NCI-H146 treated with DMSO at 0.1 percent for 48 hours (cell line): ENCODE data around the gene KCNA4.
"Not testable (repeated sequence)": the region's sequence is repeated elsewhere in the genome, so short reads cannot be mapped to it uniquely, and the experiment has no call there.

ENCODE experiments used
- DNase-seq: peaks from one replicate; lab custom pipeline; 2025; ENCODE audit not compliant: unreplicated experiment; lab: John Stamatoyannopoulos, UW

Gene KCNA4

DNA sequence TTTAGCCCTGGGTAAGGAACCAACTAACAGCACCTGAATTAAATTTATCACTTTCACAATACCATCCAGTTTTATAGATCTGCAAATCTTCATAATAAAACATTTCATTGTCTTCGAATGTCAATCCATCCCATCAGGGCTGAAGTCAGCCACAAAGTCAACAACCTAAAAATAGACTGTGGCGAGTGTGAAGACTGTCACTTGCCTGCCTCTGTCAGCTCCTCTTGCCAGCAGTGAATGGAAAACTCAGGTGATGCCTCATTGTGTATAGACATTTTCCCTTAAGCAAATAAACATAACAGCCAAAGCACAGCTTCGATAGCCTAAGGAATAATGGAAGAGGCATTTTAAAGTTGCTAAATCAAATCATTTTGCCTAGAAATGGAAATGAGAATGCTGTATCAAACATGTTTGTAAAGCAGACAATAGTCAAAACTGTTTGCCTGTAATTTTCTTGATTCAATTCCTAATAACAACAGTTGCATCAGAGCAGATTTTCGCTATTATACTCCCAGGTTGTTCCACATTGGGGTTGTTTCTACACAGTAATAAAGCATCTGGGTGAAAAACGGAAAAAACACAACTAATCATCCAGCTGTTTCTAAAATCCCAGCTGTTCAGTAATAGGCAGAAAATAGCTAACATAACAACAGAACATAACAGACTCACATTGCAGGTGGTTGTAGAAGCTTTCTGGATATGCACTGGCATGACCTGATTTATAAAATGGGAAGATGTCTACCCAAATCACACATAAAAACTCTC is 15.7 kb downstream of the KCNA4 start:
- DNase-seq, result peak; percentile 66

DNA sequence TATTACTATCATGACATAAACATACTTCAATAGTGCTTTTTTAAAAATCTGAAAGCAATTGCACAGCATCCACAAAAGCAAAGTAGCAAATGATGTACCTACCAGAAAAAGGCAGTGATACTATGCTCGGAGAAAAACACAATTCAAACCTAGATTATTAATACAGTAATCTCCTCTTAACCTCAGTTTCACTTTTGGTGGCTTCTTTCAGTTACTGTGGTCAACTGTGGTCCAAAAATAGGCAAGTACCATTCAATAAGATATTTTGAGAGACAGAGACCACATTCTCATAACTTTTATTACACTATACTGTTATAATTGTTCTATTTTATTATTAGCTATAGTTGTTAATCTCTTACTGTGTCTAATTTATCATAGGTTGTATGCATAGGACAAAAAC is 20.8 kb downstream of the KCNA4 start:
- no peak for DNase-seq

GRCh38 chr11:29989174-29989970 is 27.5 kb downstream of the KCNA4 start:
- no peak for DNase-seq

GRCh38 chr11:29985248-29985647 is 31.6 kb downstream of the KCNA4 start:
- peak; percentile 88 for DNase-seq

DNA sequence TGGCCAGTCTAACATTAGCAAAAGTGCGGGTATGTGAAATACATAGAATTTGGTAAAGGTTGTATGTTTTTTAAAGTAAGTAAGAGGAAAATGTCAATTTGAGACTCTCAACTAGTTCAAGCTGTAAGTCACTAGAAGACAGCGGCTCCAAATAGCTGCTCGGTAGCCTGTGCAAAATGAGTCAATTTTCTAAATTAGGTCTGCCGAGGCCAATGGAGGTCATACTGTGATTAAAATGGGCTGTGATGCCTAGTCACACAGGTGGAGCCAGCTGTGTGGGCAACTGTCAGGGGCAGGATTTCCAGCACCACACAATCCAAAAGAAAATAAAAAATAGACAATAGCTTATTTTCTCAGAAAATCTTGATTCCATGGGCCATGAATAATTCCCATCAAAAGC is 32.3 kb downstream of the KCNA4 start:
- DNase-seq, result peak; percentile 11

DNA sequence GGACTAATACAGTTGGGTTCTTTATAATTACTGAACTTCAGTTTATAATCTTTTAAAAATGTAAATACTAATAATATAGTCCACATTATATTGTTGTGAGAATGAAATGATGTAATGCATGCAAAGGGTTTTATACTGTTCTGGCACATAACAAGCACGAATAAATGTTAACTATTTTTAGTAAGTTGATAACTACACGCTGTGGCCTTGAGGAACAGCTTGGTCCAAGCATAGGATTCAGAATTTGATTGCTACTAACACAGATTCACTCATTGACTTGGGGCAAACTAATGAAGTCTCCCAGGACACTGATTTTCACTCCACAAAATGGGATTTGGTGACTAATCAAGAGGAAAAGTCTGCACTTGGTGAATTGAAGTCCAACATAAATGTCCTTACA is 38.3 kb downstream of the KCNA4 start:
- no peak for DNase-seq

GRCh38 chr11:29975580-29975979 is 41.2 kb downstream of the KCNA4 start:
- DNase-seq, result not testable (repeated sequence)

DNA sequence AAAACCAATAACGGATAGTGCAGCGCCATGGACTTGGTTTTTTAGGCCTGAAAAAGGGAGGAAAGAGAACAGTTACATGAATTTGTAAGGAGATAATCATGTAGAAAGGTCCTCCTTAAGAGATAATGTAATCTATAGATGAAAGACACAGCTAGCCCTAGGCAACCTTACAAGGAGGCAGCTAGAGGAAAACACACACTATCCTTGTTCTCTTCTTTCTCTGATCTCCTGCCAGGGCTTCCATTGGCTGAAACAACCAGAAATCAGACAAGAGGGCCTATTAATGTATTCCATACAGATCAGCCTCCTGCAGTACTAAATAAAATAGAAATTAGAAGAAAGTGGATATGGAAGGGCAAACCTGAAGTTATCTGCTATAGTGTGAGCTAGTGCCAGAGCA is 53.0 kb downstream of the KCNA4 start:
- DNase-seq, result no peak

- no peak for DNase-seq
These were observed 53.8 kb downstream of the KCNA4 start for GRCh38 chr11:29963036-29963435.

DNA sequence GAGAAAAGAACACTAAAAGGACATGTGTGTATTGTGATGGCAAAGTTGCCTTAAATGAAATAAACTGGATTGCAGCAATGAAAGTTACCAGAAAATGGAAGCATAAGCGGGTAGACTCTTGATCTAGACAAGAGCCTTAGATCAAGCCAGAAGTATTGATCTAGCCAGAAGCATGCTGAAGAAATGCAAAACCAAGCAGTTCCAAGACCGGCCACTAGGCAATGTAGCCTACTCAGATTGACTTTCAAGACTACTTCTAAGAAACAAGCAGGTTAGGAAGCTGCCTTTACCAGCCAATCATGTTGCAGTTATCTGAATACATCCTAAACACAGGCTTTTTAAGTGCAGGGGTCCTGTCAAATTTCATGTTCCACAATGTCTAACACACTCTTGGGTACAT is 54.6 kb downstream of the KCNA4 start:
- no peak for DNase-seq
